Kidney (tissue), 14 donors: ENCODE data around the gene SEC11A. TPM values are rescaled to one million over a fixed set of nuclear protein-coding genes. Genes with fewer than 3 reads are reported as not detected.

ENCODE experiments used
- DNase-seq, 5 donors: peaks; one replicate each; pipeline ENCODE4 v3.0.0-alpha.2; 2013 to 2020
- FAIRE-seq: peaks from 2 replicates; lab custom pipeline; 2012; peaks lifted over from hg19 to GRCh38; lab: Jason Lieb, UNC
- H3K27ac ChIP-seq, 2 donors: one replicate each; pipeline ENCODE4 v1.7.0; 2013; ENCODE audit warnings: low read depth in 2 of 2, low read length in 2 of 2, inconsistent platforms in 1 of 2
- H3K27me3 ChIP-seq: one replicate; pipeline ENCODE4 v1.7.1; 2013; ENCODE audit warnings: low read length, inconsistent platforms; ENCODE audit not compliant: control insufficient read depth, insufficient read depth
- H3K36me3 ChIP-seq, 3 donors: one replicate each; pipeline versions ENCODE4 v1.7.0 to v1.7.1; 2013; ENCODE audit warnings: low read length in 3 of 3, control low read depth in 1 of 3, inconsistent platforms in 1 of 3; ENCODE audit not compliant: insufficient read depth in 3 of 3, control insufficient read depth in 2 of 3
- H3K4me1 ChIP-seq, 3 donors: one replicate each; pipeline versions ENCODE4 v1.7.0 to v1.7.1; 2013; ENCODE audit warnings: low read length in 3 of 3, inconsistent platforms in 1 of 3, low read depth in 1 of 3; ENCODE audit not compliant: control insufficient read depth in 2 of 3, insufficient read depth in 2 of 3
- H3K4me3 ChIP-seq, 3 donors: one replicate each; pipeline versions ENCODE4 v1.7.0 to v1.8.1; 2013; ENCODE audit warnings: low read length in 3 of 3, control low read depth in 1 of 3, inconsistent platforms in 1 of 3
- H3K9ac ChIP-seq, 3 donors: one replicate each; pipeline versions ENCODE4 v1.7.0 to v1.7.1; 2013; ENCODE audit warnings: low read length in 3 of 3, control low read depth in 1 of 3, inconsistent platforms in 1 of 3
- H3K9me3 ChIP-seq, 3 donors: one replicate each; pipeline versions ENCODE4 v1.7.0 to v1.7.1; 2013; ENCODE audit warnings: low read length in 3 of 3, control low read depth in 1 of 3, inconsistent platforms in 1 of 3; ENCODE audit not compliant: control insufficient read depth in 2 of 3, insufficient read depth in 1 of 3
- intact Hi-C: fragments of 100-400 bp; cut with DNase I; formaldehyde crosslinking; loops from one replicate; pipeline ENCODE4 v1.11.1; 2022
- polyA plus RNA-seq: library from polyadenylated mRNA; stranded (reverse); fragments of 350-450 nt; fragmentation: Illumina TruSeq; extraction: RNeasy Lipid Tissue Mini Kit (QIAGEN cat#74804); gene quantifications from one replicate; pipeline ENCODE4 v1.2.3, GENCODE V29; 2014; ENCODE audit warnings: low read depth, low replicate concordance; ENCODE audit not compliant: insufficient read depth
- total RNA-seq: library from RNA; stranded (reverse); fragmentation: NEBNext Ultra II Directional; extraction: Animal tissue kit (Norgen Biotek cat#: 25700); gene quantifications from one replicate; pipeline ENCODE4 v1.2.1, GENCODE V29; 2021
- TF ChIP-seq, protein P1 (sequence below): IDR thresholded peaks from 3 replicates; pipeline ENCODE4 v1.5.1; 2012; ENCODE audit warnings: mild to moderate bottlenecking, moderate library complexity, borderline replicate concordance; ENCODE audit not compliant: insufficient read depth; ENCODE audit errors: extremely low read depth
- donor health status: control.
- donor health status: control.
- donor health status: control.
- donor health status: control.
- donor health status: control.
- donor health status: DM: yes; HTN: yes; CAD: no.
- donor health status: Normal renal cell carcinoma (clear cell type).

SEC11A gene
- total and polyA plus RNA-seq, 2 donors from 2014 or later: 147 to 161 TPM

DNA sequence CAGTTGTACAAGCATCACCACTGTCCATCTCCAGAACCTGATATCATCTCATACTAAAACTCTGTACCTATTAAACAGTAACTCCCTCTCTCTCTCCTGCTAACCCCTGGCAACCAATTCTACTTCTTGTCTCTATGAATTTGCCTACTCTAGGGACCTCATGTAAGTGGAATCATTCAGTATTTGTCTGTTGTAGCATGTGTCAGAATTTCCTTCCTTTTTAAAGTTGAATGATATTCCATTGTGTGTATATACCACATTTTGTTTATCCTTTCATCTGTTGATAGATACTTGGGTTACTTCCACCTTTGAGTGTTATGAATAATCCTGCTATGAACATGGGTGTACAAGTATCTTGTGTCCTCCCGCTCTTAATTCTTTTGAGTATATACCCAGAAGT is 49.0 kb upstream of the SEC11A start:
- Histone ChIP-seq H3K4me3 (no peak overlapping the region), H3K9ac (no peak overlapping the region), H3K27ac (no peak overlapping the region), H3K27me3 (no peaks in the 10 kb centered on the region), H3K9me3 (no peaks in the 10 kb centered on the region), H3K4me1 (peaks cover 0 to 41% (median 23%) of the 10 kb centered on the region in 3 donors), H3K36me3 (peaks cover 0 to 6% (median 0%) of the 10 kb centered on the region in 3 donors)
- no peak for DNase-seq
- FAIRE-seq: no peak
- TF ChIP-seq, protein P1, sequence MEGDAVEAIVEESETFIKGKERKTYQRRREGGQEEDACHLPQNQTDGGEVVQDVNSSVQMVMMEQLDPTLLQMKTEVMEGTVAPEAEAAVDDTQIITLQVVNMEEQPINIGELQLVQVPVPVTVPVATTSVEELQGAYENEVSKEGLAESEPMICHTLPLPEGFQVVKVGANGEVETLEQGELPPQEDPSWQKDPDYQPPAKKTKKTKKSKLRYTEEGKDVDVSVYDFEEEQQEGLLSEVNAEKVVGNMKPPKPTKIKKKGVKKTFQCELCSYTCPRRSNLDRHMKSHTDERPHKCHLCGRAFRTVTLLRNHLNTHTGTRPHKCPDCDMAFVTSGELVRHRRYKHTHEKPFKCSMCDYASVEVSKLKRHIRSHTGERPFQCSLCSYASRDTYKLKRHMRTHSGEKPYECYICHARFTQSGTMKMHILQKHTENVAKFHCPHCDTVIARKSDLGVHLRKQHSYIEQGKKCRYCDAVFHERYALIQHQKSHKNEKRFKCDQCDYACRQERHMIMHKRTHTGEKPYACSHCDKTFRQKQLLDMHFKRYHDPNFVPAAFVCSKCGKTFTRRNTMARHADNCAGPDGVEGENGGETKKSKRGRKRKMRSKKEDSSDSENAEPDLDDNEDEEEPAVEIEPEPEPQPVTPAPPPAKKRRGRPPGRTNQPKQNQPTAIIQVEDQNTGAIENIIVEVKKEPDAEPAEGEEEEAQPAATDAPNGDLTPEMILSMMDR: no peak
- intact Hi-C loops: no loop called here

DNA sequence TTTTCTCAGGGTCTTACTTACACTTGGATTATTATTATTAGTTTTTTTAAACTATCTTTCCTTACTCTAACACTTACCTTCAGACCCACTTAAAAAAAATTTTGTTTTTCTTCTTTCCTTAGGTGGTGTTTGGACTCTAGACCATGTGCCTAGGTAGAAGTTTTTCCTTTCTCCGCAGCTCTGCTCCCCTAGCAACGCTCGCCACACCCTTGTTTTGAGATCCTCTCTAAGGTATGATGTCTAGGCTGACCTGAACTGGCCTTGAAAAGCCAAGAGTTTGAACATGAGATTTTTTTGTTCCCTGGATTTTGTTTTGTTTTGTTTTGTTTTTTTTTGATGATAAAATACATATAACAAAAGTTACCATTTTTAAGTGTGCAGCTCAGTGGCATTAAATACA is 48.6 kb upstream of the SEC11A start:
- TF ChIP-seq, protein P1: no peak
- no peak for DNase-seq
- Histone ChIP-seq H3K27me3 (no peaks in the 10 kb centered on the region), H3K36me3 (peaks cover 0 to 6% (median 0%) of the 10 kb centered on the region in 3 donors), H3K27ac (no peak overlapping the region), H3K9me3 (no peaks in the 10 kb centered on the region), H3K4me1 (peaks cover 0 to 41% (median 24%) of the 10 kb centered on the region in 3 donors), H3K9ac (no peak overlapping the region), H3K4me3 (no peak overlapping the region)
- no peak for FAIRE-seq
- intact Hi-C loops: no loop called here

DNA sequence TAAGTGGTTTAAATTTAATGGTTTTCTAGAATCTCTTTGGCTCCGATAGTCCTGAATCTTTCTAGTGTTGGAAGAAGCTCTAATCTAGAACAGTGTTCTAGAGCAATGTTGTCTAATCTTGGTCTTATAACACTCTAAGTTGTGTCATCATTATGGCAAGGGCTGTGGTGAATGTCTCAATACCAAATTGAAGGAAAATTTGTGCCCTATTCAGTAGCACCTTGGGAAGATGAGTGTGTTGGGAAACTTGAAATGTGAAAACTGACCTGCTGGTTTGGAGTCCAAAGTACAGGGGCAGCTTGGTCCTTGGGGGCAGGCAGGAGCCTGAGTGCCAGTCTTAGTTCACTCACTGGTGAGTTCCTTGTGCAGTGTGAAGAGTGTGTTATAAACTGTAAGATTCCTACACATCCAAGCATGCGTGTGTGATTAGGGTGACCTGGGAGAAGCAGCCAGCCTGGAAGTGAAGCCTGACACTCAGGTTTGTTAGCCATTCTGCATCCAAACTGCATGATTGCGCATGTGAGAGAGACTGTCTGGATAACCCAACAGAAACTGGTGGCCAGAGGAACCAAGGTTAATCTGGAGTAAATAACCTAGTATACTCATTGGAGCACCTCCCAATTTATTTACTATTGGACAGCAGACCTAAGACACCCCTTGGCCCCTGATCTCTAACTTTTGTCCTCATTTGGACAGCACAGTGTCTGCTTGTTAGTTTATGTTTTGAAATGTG is 47.1 kb upstream of the SEC11A start:
- no peak for DNase-seq
- TF ChIP-seq, protein P1: no peak
- peaks cover 0 to 41% (median 37%) of the 10 kb centered on the region in 3 donors for H3K4me1 ChIP-seq
- intact Hi-C loops: no loop called here
- FAIRE-seq: no peak
- H3K4me3 ChIP-seq: no peak overlapping the region
- H3K9ac ChIP-seq: no peak overlapping the region
- H3K36me3 ChIP-seq: peaks cover 0 to 6% (median 0%) of the 10 kb centered on the region in 3 donors
- H3K27me3 ChIP-seq: no peaks in the 10 kb centered on the region
- H3K9me3 ChIP-seq: no peaks in the 10 kb centered on the region
- H3K27ac ChIP-seq: no peak overlapping the region
